Calu3 (cell line): Measurements from ENCODE around the gene GMDS. TPM values are rescaled to one million over a fixed set of nuclear protein-coding genes. Genes with fewer than 3 reads are reported as not detected.

Experiments
- BruUV-seq: library from RNA; stranded (reverse); fragments of 400-500 nt; replicated peaks from 2 replicates; lab custom pipeline; 2021; lab: Mats Ljungman, UMichigan
- CTCF ChIA-PET: fragments of 300-600 bp; sonication (Branson Sonifier 250); formaldehyde crosslinking; loops from one replicate; lab custom pipeline; 2022; ENCODE audit warnings: antibody characterized with exemption; lab: Charles Lee
- DNase-seq: peaks from one replicate; pipeline ENCODE4 v3.0.0; 2022
- H3K27ac Mint-ChIP-seq: one replicate; pipeline ENCODE4 v1.8.0; 2022; ENCODE audit warnings: mixed read lengths; ENCODE audit not compliant: unreplicated experiment
- H3K27me3 Mint-ChIP-seq: one replicate; pipeline ENCODE4 v1.8.0; 2022; ENCODE audit warnings: mixed read lengths; ENCODE audit not compliant: unreplicated experiment
- H3K36me3 Mint-ChIP-seq: one replicate; pipeline ENCODE4 v1.8.0; 2022; ENCODE audit warnings: mild to moderate bottlenecking, moderate library complexity, mixed read lengths; ENCODE audit not compliant: insufficient read depth, unreplicated experiment
- H3K4me1 Mint-ChIP-seq: one replicate; pipeline ENCODE4 v1.8.0; 2022; ENCODE audit warnings: mild to moderate bottlenecking, low read depth, mixed read lengths; ENCODE audit not compliant: unreplicated experiment
- H3K4me3 Mint-ChIP-seq: one replicate; pipeline ENCODE4 v1.8.0; 2022; ENCODE audit warnings: mild to moderate bottlenecking, low read depth, moderate library complexity, mixed read lengths; ENCODE audit not compliant: unreplicated experiment
- H3K9me3 Mint-ChIP-seq: one replicate; pipeline ENCODE4 v1.8.0; 2022; ENCODE audit warnings: low read depth, mixed read lengths; ENCODE audit not compliant: unreplicated experiment
- intact Hi-C: fragments of 100-400 bp; cut with micrococcal nuclease; formaldehyde crosslinking; loops from one replicate; pipeline ENCODE4 v1.10.0; 2022; ENCODE audit not compliant: unreplicated experiment
- total RNA-seq: library from RNA; stranded (reverse); gene quantifications from 2 replicates; pipeline ENCODE4 v1.2.3, GENCODE V29; 2022
- TF ChIP-seq, protein P1 (sequence below): fragments of 200-600 bp; IDR thresholded peaks from one replicate; pipeline ENCODE4 v1.8.0; 2022; ENCODE audit warnings: antibody characterized with exemption; ENCODE audit not compliant: unreplicated experiment

The GMDS gene
- total RNA-seq, 1 experiment from 2014 or later: 58.2 TPM

DNA sequence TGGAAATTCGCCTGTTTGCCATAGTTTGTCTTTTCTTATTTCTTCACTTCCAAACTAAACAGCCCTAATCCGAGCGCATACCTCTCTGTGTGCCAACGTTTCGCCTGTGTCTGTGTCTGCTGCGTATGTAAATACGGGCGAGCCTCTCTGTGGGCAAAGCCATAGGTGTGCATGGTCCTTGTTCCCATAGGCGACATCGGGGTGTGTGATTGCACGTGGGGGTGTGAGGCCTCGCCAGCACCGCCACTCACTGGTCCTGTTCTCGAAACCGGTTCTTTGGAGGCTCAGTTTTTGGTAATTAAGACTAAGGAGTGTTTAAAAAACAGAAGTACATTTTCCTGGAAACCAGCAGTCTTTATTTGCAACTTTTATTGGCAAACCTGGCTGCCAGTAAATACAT is 641.7 kb downstream of the GMDS start:
- peaks cover 8% of the 10 kb centered on the region for H3K27me3 Mint-ChIP-seq
- no peaks in the 10 kb centered on the region for H3K9me3 Mint-ChIP-seq
- peaks cover 13% of the 10 kb centered on the region for H3K36me3 Mint-ChIP-seq
- CTCF ChIA-PET: no interaction called here
- no peak overlapping the region for H3K27ac Mint-ChIP-seq
- intact Hi-C loops: loop anchor here (2.0 kb wide), 3 partner anchors 501 to 845 kb away; no protein-coding TSS in a partner anchor
- TF ChIP-seq, protein P1, sequence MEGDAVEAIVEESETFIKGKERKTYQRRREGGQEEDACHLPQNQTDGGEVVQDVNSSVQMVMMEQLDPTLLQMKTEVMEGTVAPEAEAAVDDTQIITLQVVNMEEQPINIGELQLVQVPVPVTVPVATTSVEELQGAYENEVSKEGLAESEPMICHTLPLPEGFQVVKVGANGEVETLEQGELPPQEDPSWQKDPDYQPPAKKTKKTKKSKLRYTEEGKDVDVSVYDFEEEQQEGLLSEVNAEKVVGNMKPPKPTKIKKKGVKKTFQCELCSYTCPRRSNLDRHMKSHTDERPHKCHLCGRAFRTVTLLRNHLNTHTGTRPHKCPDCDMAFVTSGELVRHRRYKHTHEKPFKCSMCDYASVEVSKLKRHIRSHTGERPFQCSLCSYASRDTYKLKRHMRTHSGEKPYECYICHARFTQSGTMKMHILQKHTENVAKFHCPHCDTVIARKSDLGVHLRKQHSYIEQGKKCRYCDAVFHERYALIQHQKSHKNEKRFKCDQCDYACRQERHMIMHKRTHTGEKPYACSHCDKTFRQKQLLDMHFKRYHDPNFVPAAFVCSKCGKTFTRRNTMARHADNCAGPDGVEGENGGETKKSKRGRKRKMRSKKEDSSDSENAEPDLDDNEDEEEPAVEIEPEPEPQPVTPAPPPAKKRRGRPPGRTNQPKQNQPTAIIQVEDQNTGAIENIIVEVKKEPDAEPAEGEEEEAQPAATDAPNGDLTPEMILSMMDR: no peak
- H3K4me1 Mint-ChIP-seq: peaks cover 6% of the 10 kb centered on the region
- BruUV-seq: no TSS peak
- peak overlapping the region; percentile 37 for H3K4me3 Mint-ChIP-seq
- no peak for DNase-seq

DNA sequence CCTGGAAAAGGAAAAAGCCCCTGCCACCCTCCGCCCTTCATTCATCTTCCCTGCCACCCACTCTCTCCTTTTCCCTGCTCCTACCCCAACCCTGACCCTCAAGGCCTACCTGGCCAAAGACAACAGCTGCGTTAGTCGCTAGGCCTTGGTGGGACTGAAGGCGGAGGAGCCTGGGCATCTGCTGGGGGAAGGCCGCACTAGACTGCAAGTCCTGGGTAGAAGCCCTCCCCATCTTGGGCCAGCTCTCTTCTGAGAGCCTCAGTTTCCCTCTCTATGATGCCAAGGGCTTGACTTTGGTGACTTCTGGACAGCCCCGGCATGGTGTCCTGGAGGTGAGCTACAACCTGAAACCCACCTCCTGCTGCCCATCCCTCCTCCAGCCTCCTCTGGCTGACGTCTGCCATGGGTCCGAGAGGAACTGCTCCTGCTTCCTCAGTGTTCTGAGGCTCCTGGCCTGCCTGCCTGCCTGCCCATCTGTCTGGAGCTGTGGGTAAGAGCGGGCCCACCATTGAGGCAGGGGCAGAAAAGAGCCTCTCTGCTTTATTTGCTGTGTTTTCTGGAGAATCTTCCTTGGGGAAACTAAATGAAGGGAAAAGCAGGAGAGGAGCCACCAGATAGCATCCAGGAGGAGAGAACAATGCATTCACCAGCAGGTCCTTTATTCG is 643.2 kb downstream of the GMDS start:
- H3K9me3 Mint-ChIP-seq: no peaks in the 10 kb centered on the region
- H3K4me1 Mint-ChIP-seq: peaks cover 13% of the 10 kb centered on the region
- no peaks in the 10 kb centered on the region for H3K27me3 Mint-ChIP-seq
- no peak overlapping the region for H3K4me3 Mint-ChIP-seq
- intact Hi-C loops: no loop called here
- peaks cover 5% of the 10 kb centered on the region for H3K36me3 Mint-ChIP-seq
- TF ChIP-seq, protein P1: no peak
- no peak overlapping the region for H3K27ac Mint-ChIP-seq
- CTCF ChIA-PET: no interaction called here
- BruUV-seq: no TSS peak
- no peak for DNase-seq

DNA sequence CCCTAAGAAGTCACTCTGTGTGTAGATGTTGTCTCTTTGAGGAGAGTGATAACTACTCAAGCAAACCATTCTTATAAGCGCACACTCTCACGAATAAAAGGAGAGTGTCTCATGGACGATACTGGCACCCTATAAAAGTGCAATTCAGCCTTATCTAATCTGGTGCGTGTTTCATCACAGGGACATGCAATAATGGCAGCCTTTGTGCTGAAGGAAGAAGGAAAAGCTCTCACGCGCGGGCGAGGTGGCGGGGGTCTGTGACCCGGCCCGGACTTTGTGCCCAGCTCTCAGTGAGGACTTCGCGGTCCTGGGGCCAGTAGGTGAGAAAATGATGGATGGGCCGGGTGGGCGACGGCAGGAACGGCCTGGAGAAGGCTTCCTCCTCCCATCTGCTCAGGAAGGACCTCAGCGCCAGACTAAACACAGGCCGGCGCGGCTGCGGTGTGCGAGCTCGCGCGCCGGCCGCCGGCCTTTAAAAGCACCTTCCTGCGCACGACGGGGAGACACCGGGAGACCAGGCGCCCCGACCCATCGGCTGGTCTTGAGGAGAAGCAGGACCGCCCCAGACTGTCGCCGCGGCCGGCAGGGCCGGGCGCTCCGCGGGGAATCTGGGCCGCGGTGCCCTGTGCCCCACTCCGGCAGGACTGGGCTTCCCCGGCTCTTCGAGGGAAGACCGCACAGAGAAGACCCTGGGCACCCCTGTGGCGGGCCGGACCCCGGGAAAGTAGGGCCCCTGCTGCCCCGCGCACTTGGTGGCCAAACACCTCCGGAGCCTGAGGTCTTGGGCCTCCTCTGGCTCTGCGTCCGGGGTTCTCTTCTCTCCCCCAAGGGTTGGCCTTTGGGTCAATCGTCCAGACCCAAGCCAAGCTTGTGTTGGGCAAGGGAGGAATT is 644.0 kb downstream of the GMDS start:
- no TSS peak for BruUV-seq
- Mint-ChIP-seq H3K4me1 (peaks cover 21% of the 10 kb centered on the region), H3K4me3 (no peak overlapping the region), H3K27me3 (no peaks in the 10 kb centered on the region), H3K9me3 (no peaks in the 10 kb centered on the region), H3K27ac (no peak overlapping the region), H3K36me3 (no peaks in the 10 kb centered on the region)
- no peak for DNase-seq
- TF ChIP-seq, protein P1: no peak
- intact Hi-C loops: no loop called here
- CTCF ChIA-PET: interaction anchor here (0.6 kb wide), 1 partner anchor 95 kb away, joined by 3 read pairs; no protein-coding TSS in a partner anchor

DNA sequence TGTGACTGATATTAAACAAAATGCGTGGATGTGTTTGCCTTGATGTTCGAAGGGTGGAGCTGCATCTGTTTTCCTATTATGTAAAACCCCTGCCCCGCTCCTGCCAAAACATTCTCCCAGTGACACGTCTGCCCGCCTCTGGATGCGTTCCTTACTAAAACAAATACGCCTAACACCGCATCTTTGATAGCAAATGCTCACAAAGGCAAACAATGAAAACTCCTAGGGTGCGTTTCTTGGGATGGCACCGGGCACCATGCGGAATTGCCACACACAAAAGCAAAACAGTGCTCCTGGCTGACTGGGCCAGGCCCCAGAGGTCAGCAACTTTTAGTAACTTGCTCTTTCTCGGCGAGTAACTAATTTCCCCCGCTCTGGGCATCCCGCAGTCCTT is 644.6 kb downstream of the GMDS start:
- no TSS peak for BruUV-seq
- Mint-ChIP-seq H3K36me3 (no peaks in the 10 kb centered on the region), H3K4me3 (no peak overlapping the region), H3K9me3 (no peaks in the 10 kb centered on the region), H3K4me1 (peaks cover 21% of the 10 kb centered on the region), H3K27ac (no peak overlapping the region), H3K27me3 (no peaks in the 10 kb centered on the region)
- CTCF ChIA-PET: no interaction called here
- intact Hi-C loops: no loop called here
- TF ChIP-seq, protein P1: no peak
- no peak for DNase-seq
